GM18511 (cell line): ENCODE measurements around the gene ZSWIM7.

Source experiments
- ATAC-seq: cut with Tn5 transposase; IDR thresholded peaks from one replicate; pipeline ENCODE4 v1.9.1; 2021; ENCODE audit warnings: mild to moderate bottlenecking, moderate library complexity; ENCODE audit not compliant: unreplicated experiment

The ZSWIM7 gene

GRCh38 chr17:15999141-15999973, at the start of gene ZSWIM7, which contains the start of gene TTC19:
TSS of gene ZSWIM7 (minus strand) at chr17:15999704. CDS start at chr17:15999594, 110 bp downstream.
TSS of gene TTC19 (plus strand) at chr17:15999824. CDS start at chr17:15999849, 25 bp downstream.
- peak; percentile 95 for ATAC-seq

GRCh38 chr17:16048811-16049449, 49.4 kb upstream of the ZSWIM7 start:
- no peak for ATAC-seq

GRCh38 chr17:16046966-16047365, 47.5 kb upstream of the ZSWIM7 start:
- no peak for ATAC-seq

- no peak for ATAC-seq
Measured at GRCh38 chr17:16044487-16044886, 45.0 kb upstream of the ZSWIM7 start.

- ATAC-seq, result no peak
Measured at GRCh38 chr17:16040710-16041251, 41.3 kb upstream of the ZSWIM7 start.

- no peak for ATAC-seq
Measured at GRCh38 chr17:16037636-16038035, 38.1 kb upstream of the ZSWIM7 start.

- ATAC-seq, result no peak
Measured at GRCh38 chr17:16036261-16036660, 36.8 kb upstream of the ZSWIM7 start.

GRCh38 chr17:16033729-16034349, 34.3 kb upstream of the ZSWIM7 start:
- ATAC-seq, result no peak

- peak; percentile 93 for ATAC-seq
Measured at GRCh38 chr17:16027708-16028584, 28.4 kb upstream of the ZSWIM7 start.

GRCh38 chr17:16026895-16027294, 27.4 kb upstream of the ZSWIM7 start:
- no peak for ATAC-seq

GRCh38 chr17:16025202-16025601, 25.7 kb upstream of the ZSWIM7 start:
- no peak for ATAC-seq

- no peak for ATAC-seq
Measured at GRCh38 chr17:16023881-16024280, 24.4 kb upstream of the ZSWIM7 start.

- ATAC-seq, result no peak
Measured at GRCh38 chr17:16019347-16019746, 19.8 kb upstream of the ZSWIM7 start.

GRCh38 chr17:16013943-16014407, 14.5 kb upstream of the ZSWIM7 start:
- no peak for ATAC-seq

GRCh38 chr17:16007439-16007838, 7.9 kb upstream of the ZSWIM7 start:
- ATAC-seq, result no peak

GRCh38 chr17:16005636-16006035, 6.1 kb upstream of the ZSWIM7 start:
- no peak for ATAC-seq

- ATAC-seq, result no peak
Measured at GRCh38 chr17:16003841-16004240, 4.3 kb upstream of the ZSWIM7 start.

- ATAC-seq, result no peak
Measured at GRCh38 chr17:16002708-16003260, 3.3 kb upstream of the ZSWIM7 start.

- ATAC-seq, result no peak
Measured at GRCh38 chr17:16001226-16001897, 1.9 kb upstream of the ZSWIM7 start.
